ENCODE measurements around the gene IFI27. TPM values are rescaled to one million over a fixed set of nuclear protein-coding genes. Genes with fewer than 3 reads are reported as not detected.
"Not testable (repeated sequence)": the region's sequence is repeated elsewhere in the genome, so short reads cannot be mapped to it uniquely, and the experiment has no call there.

Gene IFI27
- 209 TPM for total RNA-seq

- no peak for TF ChIP-seq CTCF (IDR thresholded peaks at IDR 0.05)
- Histone ChIP-seq H3K4me3 (peak within 1 kb of the TSS; percentile 44 to 48), H3K4me1 (no peaks in the 10 kb centered on the region), H3K27me3 (no peaks in the 10 kb centered on the region), H3K36me3 (no peaks in the 10 kb centered on the region), H3K9me3 (no peaks in the 10 kb centered on the region), H3K27ac (peak within 1 kb of the TSS; percentile 58 to 76)
- intact Hi-C loops (cut with DNase I): no loop called here
- peak; percentile 21 to 66 for DNase-seq (ENCODE audit: low spot score in 2 of 2)
These were observed at the start of gene IFI27 for GRCh38 chr14:94110552-94111181. IFI27 (plus strand) TSS chr14:94110736.

DNA sequence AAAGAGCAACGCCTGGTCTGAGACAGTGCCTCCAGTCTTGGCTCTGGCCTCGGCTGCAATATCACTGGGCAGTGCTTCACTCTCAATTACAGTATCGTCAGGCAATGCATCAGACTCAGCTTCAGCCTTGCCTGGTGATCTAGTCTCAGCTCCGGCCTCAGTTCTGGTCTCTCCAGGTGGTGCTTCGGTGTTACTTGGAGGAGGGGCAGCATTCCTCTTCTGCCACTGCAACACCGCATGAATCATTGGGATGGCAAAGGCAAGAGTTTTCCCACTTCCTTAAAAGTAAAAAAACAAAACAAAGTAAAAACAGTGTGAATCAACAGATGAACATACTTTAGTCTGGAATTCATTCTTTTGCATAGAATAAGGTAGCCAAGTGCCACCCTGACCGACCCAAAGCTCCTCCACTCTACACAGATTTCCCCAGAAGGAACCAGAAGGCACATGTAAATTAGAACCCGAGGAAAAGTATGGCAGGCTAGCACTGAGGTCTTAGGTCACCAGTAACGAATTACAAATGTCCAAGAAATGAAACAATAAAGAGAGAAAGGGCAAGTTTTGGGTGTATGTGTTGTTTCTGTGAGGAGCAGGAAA lies 48.1 kb upstream of the IFI27 start:
- H3K36me3 ChIP-seq: peaks cover 38 to 54% of the 10 kb centered on the region in 2 donors
- TF ChIP-seq CTCF (IDR thresholded peaks at IDR 0.05): no peak
- H3K27me3 ChIP-seq: no peaks in the 10 kb centered on the region
- intact Hi-C loops (cut with DNase I): no loop called here
- no peaks in the 10 kb centered on the region for H3K9me3 ChIP-seq
- DNase-seq (ENCODE audit: low spot score in 2 of 2): no peak
- H3K4me3 ChIP-seq: no peak overlapping the region
- peak overlapping the region; percentile 21 to 42 for H3K27ac ChIP-seq
- H3K4me1 ChIP-seq: peaks cover 0 to 23% of the 10 kb centered on the region in 2 donors

GRCh38 chr14:94066089-94066676 lies 44.4 kb upstream of the IFI27 start:
- H3K27ac ChIP-seq: no peak overlapping the region
- H3K4me1 ChIP-seq: peaks cover 0 to 23% of the 10 kb centered on the region in 2 donors
- intact Hi-C loops (cut with DNase I): no loop called here

DNA sequence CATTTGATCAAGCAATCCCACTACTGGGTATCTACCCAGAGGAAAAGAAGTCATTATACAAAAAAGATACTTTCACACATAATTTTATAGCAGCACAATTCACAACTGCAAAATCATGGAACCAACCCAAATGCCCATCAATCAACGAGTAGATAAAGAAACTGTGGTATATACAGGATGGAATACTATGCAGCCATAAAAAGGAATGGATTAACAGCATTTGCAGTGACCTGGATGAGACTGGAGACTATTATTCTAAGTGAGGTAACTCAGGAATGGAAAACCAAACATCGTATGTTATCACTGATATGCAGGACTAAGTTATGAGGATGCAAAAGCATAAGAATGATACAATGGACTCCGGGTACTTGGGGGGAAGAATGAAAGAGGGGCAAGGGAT lies 38.5 kb upstream of the IFI27 start:
- H3K4me1 ChIP-seq; H3K4me3 ChIP-seq; H3K27ac ChIP-seq; intact Hi-C loops (cut with DNase I); H3K27me3 ChIP-seq; DNase-seq (ENCODE audit: low spot score in 2 of 2): not testable (repeated sequence)
- Histone ChIP-seq H3K36me3 (peaks cover 0 to 16% of the 10 kb centered on the region in 2 donors), H3K9me3 (peaks cover 7 to 42% of the 10 kb centered on the region in 2 donors)

More at GRCh38 chr14:94066089-94066676, 44.4 kb upstream of the IFI27 start:
- no peak for TF ChIP-seq CTCF (IDR thresholded peaks at IDR 0.05)
- peaks cover 3 to 17% of the 10 kb centered on the region in 2 donors for H3K36me3 ChIP-seq
- peak overlapping the region in 1 of 2 donors; percentile 1 for H3K4me3 ChIP-seq
- no peaks in the 10 kb centered on the region for H3K27me3 ChIP-seq
- peaks cover 0 to 10% of the 10 kb centered on the region in 2 donors for H3K9me3 ChIP-seq
- no peak for DNase-seq (ENCODE audit: low spot score in 2 of 2)

GRCh38 chr14:94074534-94074933 lies 36.0 kb upstream of the IFI27 start:
- Histone ChIP-seq H3K4me1 (peaks cover 6 to 26% of the 10 kb centered on the region in 2 donors), H3K27ac (no peak overlapping the region), H3K9me3 (peaks cover 7 to 38% of the 10 kb centered on the region in 2 donors), H3K36me3 (peaks cover 0 to 31% of the 10 kb centered on the region in 2 donors), H3K27me3 (no peaks in the 10 kb centered on the region), H3K4me3 (no peak overlapping the region)
- TF ChIP-seq CTCF (IDR thresholded peaks at IDR 0.05): no peak
- intact Hi-C loops (cut with DNase I): no loop called here
- no peak for DNase-seq (ENCODE audit: low spot score in 2 of 2)

DNA sequence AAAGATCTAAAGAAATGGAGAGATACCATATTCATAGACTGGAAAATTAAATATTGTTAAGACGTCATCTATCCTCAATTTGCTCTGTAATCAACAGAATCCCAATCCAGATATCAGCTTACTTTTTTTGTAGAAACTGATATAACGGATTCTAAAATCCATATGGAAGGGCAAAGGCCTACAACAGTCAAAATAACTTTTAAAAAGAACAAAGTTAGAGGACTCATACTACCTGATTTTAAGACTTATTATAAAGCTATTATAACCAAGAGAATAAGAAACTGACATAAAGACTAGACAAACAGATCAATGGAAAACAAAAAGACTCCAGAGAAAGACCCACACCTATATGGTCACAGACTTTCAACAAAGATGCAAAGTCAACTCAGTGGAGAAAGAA lies 35.5 kb upstream of the IFI27 start:
- DNase-seq (ENCODE audit: low spot score in 2 of 2): no peak
- Histone ChIP-seq H3K27ac (no peak overlapping the region), H3K36me3 (peaks cover 0 to 31% of the 10 kb centered on the region in 2 donors), H3K4me3 (no peak overlapping the region), H3K27me3 (no peaks in the 10 kb centered on the region), H3K4me1 (peaks cover 6 to 26% of the 10 kb centered on the region in 2 donors), H3K9me3 (peaks cover 7 to 35% of the 10 kb centered on the region in 2 donors)
- intact Hi-C loops (cut with DNase I): no loop called here
- TF ChIP-seq CTCF (IDR thresholded peaks at IDR 0.05): no peak
